Activated CD4-positive, alpha-beta T cell treated with anti-CD3 and anti-CD28 coated beads, Interleukin-2, Interleukin-4, amounts not matched to agents 100 ng/mL and 50 ng/mL, durations not matched to agents 16 hours and 8 hours (primary cell): ENCODE results near the gene SP8.

ENCODE experiments used
- DNase-seq: peaks from one replicate; pipeline ENCODE4 v3.0.0-alpha.2; 2020; ENCODE audit warnings: low spot score

The SP8 gene

GRCh38 chr7:20754001-20754400 lies 32.7 kb downstream of the SP8 start:
- DNase-seq: no peak

- DNase-seq: no peak
These were observed 36.8 kb downstream of the SP8 start for GRCh38 chr7:20749906-20750305.

DNA sequence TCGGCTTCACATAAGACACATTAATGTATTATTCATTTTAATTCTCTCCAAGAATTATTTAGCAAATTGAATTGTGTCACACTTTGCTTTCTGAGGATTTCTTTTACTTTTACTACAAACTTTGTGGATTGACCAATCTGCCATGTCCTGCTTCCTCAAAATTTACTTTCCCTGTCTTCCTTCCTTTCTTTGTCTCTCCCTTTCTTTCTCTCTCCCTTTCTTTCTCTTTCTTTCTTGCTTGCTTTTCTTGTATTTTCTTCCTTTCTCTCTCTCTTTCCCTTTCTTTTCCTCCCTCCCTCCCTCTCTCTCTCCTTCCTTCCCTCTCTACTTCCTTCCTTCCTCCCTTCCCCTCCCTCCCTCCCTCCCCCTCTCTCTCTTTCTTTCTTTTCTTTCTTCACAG lies 37.8 kb downstream of the SP8 start:
- DNase-seq: no peak

GRCh38 chr7:20747001-20747400 lies 39.7 kb downstream of the SP8 start:
- no peak for DNase-seq

GRCh38 chr7:20745702-20746101 lies 41.0 kb downstream of the SP8 start:
- DNase-seq: no peak

DNA sequence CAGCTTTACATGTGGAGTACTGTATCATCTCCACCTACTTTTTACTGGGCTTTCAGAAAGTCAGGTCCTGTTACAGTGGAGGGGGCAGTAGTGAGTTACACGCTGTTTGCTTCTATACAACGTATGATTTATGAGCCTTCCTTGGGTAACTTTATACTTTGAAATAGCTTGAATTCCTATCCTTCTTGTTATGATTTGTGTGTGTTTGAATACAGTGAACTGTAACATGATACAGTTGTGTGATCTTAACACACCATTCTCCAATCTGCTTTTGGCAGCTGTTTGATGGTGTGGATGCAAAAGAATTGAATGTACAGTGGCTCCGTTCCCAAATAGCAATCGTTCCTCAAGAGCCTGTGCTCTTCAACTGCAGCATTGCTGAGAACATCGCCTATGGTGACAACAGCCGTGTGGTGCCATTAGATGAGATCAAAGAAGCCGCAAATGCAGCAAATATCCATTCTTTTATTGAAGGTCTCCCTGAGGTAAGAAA lies 41.7 kb downstream of the SP8 start:
- no peak for DNase-seq

- DNase-seq: no peak
These were observed 43.8 kb downstream of the SP8 start for GRCh38 chr7:20742913-20743312.

GRCh38 chr7:20741801-20742200 lies 44.9 kb downstream of the SP8 start:
- no peak for DNase-seq

- DNase-seq: no peak
These were observed 47.9 kb downstream of the SP8 start for GRCh38 chr7:20738518-20739481.

GRCh38 chr7:20737840-20738448 lies 48.7 kb downstream of the SP8 start:
- DNase-seq: no peak

- DNase-seq: no peak
These were observed 51.2 kb downstream of the SP8 start for GRCh38 chr7:20735346-20736065.
